Measurements from ENCODE around the gene TLCD4. TPM values are rescaled to one million over a fixed set of nuclear protein-coding genes. Genes with fewer than 3 reads are reported as not detected.

TLCD4 gene
- total RNA-seq, 1 donor from 2014 or later = 3.0 TPM

DNA sequence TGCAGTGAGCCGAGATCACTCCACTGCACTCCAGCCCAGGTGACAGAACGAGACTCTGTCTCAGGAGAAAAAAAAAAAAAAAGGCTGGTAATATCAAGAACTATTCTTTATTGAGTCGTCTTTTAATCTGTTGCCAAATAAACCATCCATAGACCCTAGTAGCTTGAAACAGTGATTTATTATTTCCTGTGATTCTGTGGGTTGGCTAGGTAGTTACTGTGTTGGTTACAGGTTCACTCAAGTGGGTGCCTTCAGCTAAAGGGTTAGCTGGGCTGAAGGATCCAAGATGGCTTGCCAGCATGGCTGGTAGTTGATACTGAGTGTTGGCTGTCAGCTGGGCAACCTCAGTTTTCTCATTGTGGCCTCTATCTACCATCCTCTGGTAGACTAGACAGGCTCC, 9.2 kb downstream of the TLCD4 start:
- H3K27me3 ChIP-seq (ENCODE audit: control insufficient read depth, insufficient read depth, low read length) = no peaks in the 10 kb centered on the region
- H3K4me3 ChIP-seq (ENCODE audit: low read depth, low read length) = no peak overlapping the region
- no peaks in the 10 kb centered on the region for H3K36me3 ChIP-seq (ENCODE audit: control insufficient read depth, insufficient read depth, low read length)
- TF ChIP-seq, protein P1, sequence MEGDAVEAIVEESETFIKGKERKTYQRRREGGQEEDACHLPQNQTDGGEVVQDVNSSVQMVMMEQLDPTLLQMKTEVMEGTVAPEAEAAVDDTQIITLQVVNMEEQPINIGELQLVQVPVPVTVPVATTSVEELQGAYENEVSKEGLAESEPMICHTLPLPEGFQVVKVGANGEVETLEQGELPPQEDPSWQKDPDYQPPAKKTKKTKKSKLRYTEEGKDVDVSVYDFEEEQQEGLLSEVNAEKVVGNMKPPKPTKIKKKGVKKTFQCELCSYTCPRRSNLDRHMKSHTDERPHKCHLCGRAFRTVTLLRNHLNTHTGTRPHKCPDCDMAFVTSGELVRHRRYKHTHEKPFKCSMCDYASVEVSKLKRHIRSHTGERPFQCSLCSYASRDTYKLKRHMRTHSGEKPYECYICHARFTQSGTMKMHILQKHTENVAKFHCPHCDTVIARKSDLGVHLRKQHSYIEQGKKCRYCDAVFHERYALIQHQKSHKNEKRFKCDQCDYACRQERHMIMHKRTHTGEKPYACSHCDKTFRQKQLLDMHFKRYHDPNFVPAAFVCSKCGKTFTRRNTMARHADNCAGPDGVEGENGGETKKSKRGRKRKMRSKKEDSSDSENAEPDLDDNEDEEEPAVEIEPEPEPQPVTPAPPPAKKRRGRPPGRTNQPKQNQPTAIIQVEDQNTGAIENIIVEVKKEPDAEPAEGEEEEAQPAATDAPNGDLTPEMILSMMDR (IDR thresholded peaks at IDR 0.05; ENCODE audit: insufficient read depth, low read length, poor library complexity, severe bottlenecking) = no peak
- no peak for DNase-seq (ENCODE audit: low read depth)

DNA sequence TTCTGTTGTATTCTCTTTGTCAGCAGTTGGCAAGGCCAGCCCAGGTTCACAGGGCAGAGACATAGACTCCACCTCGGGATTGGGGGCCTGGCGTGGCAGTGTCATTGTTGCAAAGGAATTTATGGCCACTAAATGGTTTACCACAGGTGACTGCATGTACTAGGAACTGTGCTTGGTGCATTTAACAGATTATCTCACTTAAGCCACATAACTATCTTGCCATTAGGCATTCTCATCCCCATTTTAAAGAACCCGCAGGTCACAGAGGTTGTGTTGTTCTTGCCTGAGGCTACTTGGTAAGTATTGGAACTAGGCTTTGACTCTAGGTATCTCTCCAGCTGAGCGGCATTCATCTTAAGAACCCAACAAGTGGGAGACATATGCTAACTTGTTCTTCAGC, 9.7 kb downstream of the TLCD4 start:
- no peaks in the 10 kb centered on the region for H3K27me3 ChIP-seq (ENCODE audit: control insufficient read depth, insufficient read depth, low read length)
- DNase-seq (ENCODE audit: low read depth) = no peak
- no peaks in the 10 kb centered on the region for H3K36me3 ChIP-seq (ENCODE audit: control insufficient read depth, insufficient read depth, low read length)
- TF ChIP-seq, protein P1 (IDR thresholded peaks at IDR 0.05; ENCODE audit: insufficient read depth, low read length, poor library complexity, severe bottlenecking) = no peak
- no peak overlapping the region for H3K4me3 ChIP-seq (ENCODE audit: low read depth, low read length)

DNA sequence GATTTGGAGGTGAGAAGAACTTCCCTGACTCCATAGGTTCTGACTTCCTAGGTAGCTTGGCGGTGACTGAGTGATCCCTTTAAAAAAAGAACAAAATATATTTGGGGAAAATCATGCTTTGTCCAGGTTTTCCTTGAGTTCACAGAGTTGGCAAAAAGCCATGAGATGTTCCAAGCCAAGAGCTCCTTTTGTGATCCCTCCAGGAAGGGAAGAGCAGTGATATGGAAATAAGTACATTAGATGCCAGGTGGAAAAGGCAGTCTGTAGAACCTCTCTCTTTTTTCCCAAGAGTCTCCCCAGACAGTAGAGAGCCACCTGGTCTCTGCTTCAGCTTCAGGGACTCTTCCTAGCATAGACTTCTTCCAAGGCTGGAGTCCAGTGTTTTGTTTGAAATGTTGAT, 10.2 kb downstream of the TLCD4 start:
- no peak for DNase-seq (ENCODE audit: low read depth)
- TF ChIP-seq, protein P1 (IDR thresholded peaks at IDR 0.05; ENCODE audit: insufficient read depth, low read length, poor library complexity, severe bottlenecking) = no peak
- Histone ChIP-seq H3K27me3 (ENCODE audit: control insufficient read depth, insufficient read depth, low read length) (no peaks in the 10 kb centered on the region), H3K4me3 (ENCODE audit: low read depth, low read length) (no peak overlapping the region), H3K36me3 (ENCODE audit: control insufficient read depth, insufficient read depth, low read length) (no peaks in the 10 kb centered on the region)

DNA sequence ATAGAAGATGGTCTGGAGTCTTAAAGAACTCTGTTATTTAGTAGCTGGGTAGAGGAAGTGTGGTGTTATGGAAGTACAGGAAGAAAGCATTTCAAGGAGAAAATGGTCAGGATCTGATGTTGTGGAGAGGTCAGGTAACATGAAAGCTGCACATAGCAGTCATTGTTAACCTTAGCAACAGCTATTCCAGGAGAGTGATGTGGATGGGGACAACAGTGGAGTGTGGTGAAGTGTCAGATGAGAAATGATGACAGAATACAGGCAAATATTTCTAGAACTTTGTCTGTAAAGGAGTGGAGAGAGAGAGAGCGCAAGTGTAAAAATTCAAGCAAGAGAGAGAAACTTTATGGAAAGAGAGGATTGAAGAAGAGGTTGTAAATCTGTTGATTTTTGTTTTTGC, 15.6 kb downstream of the TLCD4 start:
- TF ChIP-seq, protein P1 (IDR thresholded peaks at IDR 0.05; ENCODE audit: insufficient read depth, low read length, poor library complexity, severe bottlenecking) = no peak
- Histone ChIP-seq H3K4me3 (ENCODE audit: low read depth, low read length) (no peak overlapping the region), H3K36me3 (ENCODE audit: control insufficient read depth, insufficient read depth, low read length) (no peaks in the 10 kb centered on the region), H3K27me3 (ENCODE audit: control insufficient read depth, insufficient read depth, low read length) (no peaks in the 10 kb centered on the region)
- DNase-seq (ENCODE audit: low read depth) = no peak

DNA sequence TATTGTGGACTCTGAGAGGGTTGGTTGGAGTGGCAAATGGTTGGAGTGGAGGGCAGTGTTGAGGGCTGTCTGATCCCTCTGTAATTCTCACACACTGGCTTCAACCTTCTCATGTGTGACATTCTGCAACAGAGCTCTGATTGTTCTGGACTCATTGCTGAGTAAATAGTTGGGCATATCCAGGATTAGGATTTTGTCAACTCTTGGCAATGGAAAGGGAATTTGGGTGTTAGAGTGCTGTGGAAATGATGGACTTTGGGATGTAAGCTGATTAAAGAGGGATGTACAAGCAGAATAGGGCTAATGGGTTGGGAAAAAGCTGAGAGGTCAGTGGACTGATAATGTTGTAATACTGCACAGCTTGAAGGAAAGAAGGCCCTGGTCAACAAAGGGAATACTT, 16.5 kb downstream of the TLCD4 start:
- no peaks in the 10 kb centered on the region for H3K27me3 ChIP-seq (ENCODE audit: control insufficient read depth, insufficient read depth, low read length)
- TF ChIP-seq, protein P1 (IDR thresholded peaks at IDR 0.05; ENCODE audit: insufficient read depth, low read length, poor library complexity, severe bottlenecking) = no peak
- no peak for DNase-seq (ENCODE audit: low read depth)
- no peaks in the 10 kb centered on the region for H3K36me3 ChIP-seq (ENCODE audit: control insufficient read depth, insufficient read depth, low read length)
- no peak overlapping the region for H3K4me3 ChIP-seq (ENCODE audit: low read depth, low read length)

DNA sequence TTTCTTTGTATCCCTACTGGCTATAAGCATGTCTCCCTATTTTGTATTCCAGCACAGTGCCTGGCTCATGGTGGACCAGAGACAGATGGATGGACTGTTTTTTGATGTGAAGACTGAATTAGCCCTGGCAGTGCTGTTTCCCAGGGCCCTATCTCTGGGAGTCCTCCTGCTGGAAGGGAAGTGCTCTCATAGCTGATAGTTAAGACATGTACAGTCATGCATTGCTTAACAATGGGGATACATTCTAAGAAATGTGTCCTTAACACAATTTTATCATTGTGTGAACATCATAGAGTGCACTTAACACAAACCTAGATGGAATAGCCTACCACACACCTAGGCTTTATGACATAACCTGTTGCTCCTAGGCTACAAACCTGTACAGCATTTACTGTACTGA, 21.1 kb downstream of the TLCD4 start:
- TF ChIP-seq, protein P1 (IDR thresholded peaks at IDR 0.05; ENCODE audit: insufficient read depth, low read length, poor library complexity, severe bottlenecking) = no peak
- DNase-seq (ENCODE audit: low read depth) = no peak

More for the DNA sequence above, 21.1 kb downstream of the TLCD4 start:
- Histone ChIP-seq H3K36me3 (ENCODE audit: control insufficient read depth, insufficient read depth, low read length) (no peaks in the 10 kb centered on the region), H3K27me3 (ENCODE audit: control insufficient read depth, insufficient read depth, low read length) (no peaks in the 10 kb centered on the region), H3K4me3 (ENCODE audit: low read depth, low read length) (no peak overlapping the region)
